HepG2 (cell line): ENCODE data around the gene LTA. TPM values are rescaled to one million over a fixed set of nuclear protein-coding genes. Genes with fewer than 3 reads are reported as not detected.

Source experiments
- EZH2 ChIP-seq: conservative IDR thresholded peaks from 2 replicates; pipeline ENCODE4 v1.6.1; 2012; ENCODE audit warnings: mild to moderate bottlenecking, low read depth, low read length, moderate library complexity
- FOXK2 ChIP-seq: fragments of 450-650 bp; IDR thresholded peaks from 2 replicates; pipeline ENCODE4 v1.6.1; 2016
- HIVEP1 ChIP-seq: sonication (generic); formaldehyde crosslinking; IDR thresholded peaks from 2 replicates; pipeline ENCODE4 v1.4.0; 2020; ENCODE audit warnings: mild to moderate bottlenecking, missing genetic modification reagents
- KDM5A ChIP-seq: fragments of 200-600 bp; sonication (generic); IDR thresholded peaks from 2 replicates; pipeline ENCODE4 v1.7.0; 2018; ENCODE audit warnings: antibody characterized with exemption, mild to moderate bottlenecking, low read length, borderline replicate concordance
- KLF12 ChIP-seq: sonication (generic); formaldehyde crosslinking; IDR thresholded peaks from 2 replicates; pipeline ENCODE4 v1.4.0; 2020; ENCODE audit warnings: missing genetic modification reagents, borderline replicate concordance
- KLF13 ChIP-seq: sonication (generic); formaldehyde crosslinking; IDR thresholded peaks from 2 replicates; pipeline ENCODE4 v1.4.0; 2020; ENCODE audit warnings: mild to moderate bottlenecking, missing genetic modification reagents
- MBNL3 ChIP-seq: fragments of 250-450 bp; sonication (Bioruptor Pico); conservative IDR thresholded peaks from 2 replicates; pipeline ENCODE4 v1.8.0; 2022; ENCODE audit warnings: mild to moderate bottlenecking, inconsistent platforms
- MEF2D ChIP-seq: sonication (generic); formaldehyde crosslinking; IDR thresholded peaks from 2 replicates; pipeline ENCODE4 v1.5.1; 2020; ENCODE audit warnings: mild to moderate bottlenecking, missing genetic modification reagents
- MXI1 ChIP-seq: IDR thresholded peaks from 3 replicates; pipeline ENCODE4 v1.6.1; 2012; ENCODE audit warnings: low read depth, low read length, inconsistent platforms, borderline replicate concordance
- POLR2AphosphoS2 ChIP-seq: IDR thresholded peaks from 2 replicates; pipeline ENCODE4 v1.6.1; 2011; ENCODE audit warnings: low read depth, low read length, improper control_type of control experiment
- PPARG ChIP-seq: conservative IDR thresholded peaks from 2 replicates; pipeline ENCODE4 v1.6.1; 2016; ENCODE audit warnings: missing biosample characterization, missing genetic modification reagents
- RXRA ChIP-seq: sonication (generic); formaldehyde crosslinking; IDR thresholded peaks from 2 replicates; pipeline ENCODE4 v1.5.1; 2020; ENCODE audit warnings: missing genetic modification reagents
- SMARCE1 ChIP-seq: fragments of 450-650 bp; IDR thresholded peaks from 2 replicates; pipeline ENCODE4 v1.6.1; 2017; ENCODE audit warnings: borderline replicate concordance
- TGIF2 ChIP-seq: IDR thresholded peaks from 2 replicates; pipeline ENCODE4 v1.6.1; 2016; ENCODE audit warnings: control low read depth, missing compliant biosample characterization
- ZBTB20 ChIP-seq: sonication (generic); formaldehyde crosslinking; IDR thresholded peaks from 2 replicates; pipeline ENCODE4 v1.8.1; 2023; ENCODE audit warnings: missing genetic modification reagents, low read depth, mild to moderate bottlenecking, borderline replicate concordance
- ZFP36L2 ChIP-seq: sonication (generic); formaldehyde crosslinking; IDR thresholded peaks from 2 replicates; pipeline ENCODE4 v1.4.0; 2020; ENCODE audit warnings: missing genetic modification reagents
- ZNF124 ChIP-seq: sonication (generic); formaldehyde crosslinking; IDR thresholded peaks from 2 replicates; pipeline ENCODE4 v1.4.0; 2020; ENCODE audit warnings: missing genetic modification reagents
- ZNF225 ChIP-seq: sonication (generic); formaldehyde crosslinking; IDR thresholded peaks from 2 replicates; pipeline ENCODE4 v1.4.0; 2020; ENCODE audit warnings: mild to moderate bottlenecking, missing genetic modification reagents
- ZNF343 ChIP-seq: sonication (generic); formaldehyde crosslinking; IDR thresholded peaks from 2 replicates; pipeline ENCODE4 v1.4.0; 2020; ENCODE audit warnings: mild to moderate bottlenecking, missing genetic modification reagents
- ZNF552 ChIP-seq: sonication (generic); formaldehyde crosslinking; IDR thresholded peaks from 2 replicates; pipeline ENCODE4 v1.9.0; 2022; ENCODE audit warnings: missing genetic modification reagents, mild to moderate bottlenecking, borderline replicate concordance
- ZNF775 ChIP-seq: sonication (generic); formaldehyde crosslinking; IDR thresholded peaks from 2 replicates; pipeline ENCODE4 v1.4.0; 2020; ENCODE audit warnings: missing genetic modification reagents, mild to moderate bottlenecking, moderate library complexity, borderline replicate concordance
- polyA plus RNA-seq, 8 experiments: library from polyadenylated mRNA; depleted of rRNA in 3 of 8; stranded (reverse) in 7 of 8; unstranded in 1 of 8; fragments of >200 nt; fragmentation: Illumina TruSeq in 4 of 8; extraction: Trizol in 4 of 8; gene quantifications; 2 replicates each; pipeline versions ENCODE4 v1.2.1 to v1.2.3, GENCODE V29; 2011 to 2016; ENCODE audit warnings: low read depth in 4 of 8, missing spikeins in 1 of 8, mixed read lengths in 1 of 8; ENCODE audit not compliant: insufficient read depth in 1 of 8
- total RNA-seq, 5 experiments: library from RNA; depleted of rRNA; stranded (reverse); fragments of >200 nt; fragmentation: Illumina TruSeq; extraction: Trizol; gene quantifications; 2 replicates each; pipeline ENCODE4 v1.2.3, GENCODE V29; 2016; ENCODE audit warnings: low read depth in 1 of 5
- TF ChIP-seq, protein P1 (sequence below): sonication (generic); formaldehyde crosslinking; conservative IDR thresholded peaks from 2 replicates; pipeline ENCODE4 v1.8.0; 2022; ENCODE audit warnings: missing genetic modification reagents
- TF ChIP-seq, protein P2 (sequence below): sonication (generic); formaldehyde crosslinking; IDR thresholded peaks from 2 replicates; pipeline ENCODE4 v1.8.1; 2023; ENCODE audit warnings: mild to moderate bottlenecking, missing genetic modification reagents
- TF ChIP-seq, protein P3 (sequence below): sonication (generic); formaldehyde crosslinking; IDR thresholded peaks from 2 replicates; pipeline ENCODE4 v1.4.0; 2020; ENCODE audit warnings: missing genetic modification reagents
- TF ChIP-seq, protein P4 (sequence below): sonication (generic); formaldehyde crosslinking; IDR thresholded peaks from 2 replicates; pipeline ENCODE4 v1.8.0; 2022; ENCODE audit warnings: missing genetic modification reagents, mild to moderate bottlenecking, borderline replicate concordance

LTA gene
- total and polyA plus RNA-seq, 2 of the 13 experiments (the other 11 are each of a cell fraction or from before 2014, with no cell fraction given), result 0.09 TPM; not detected in 1

DNA sequence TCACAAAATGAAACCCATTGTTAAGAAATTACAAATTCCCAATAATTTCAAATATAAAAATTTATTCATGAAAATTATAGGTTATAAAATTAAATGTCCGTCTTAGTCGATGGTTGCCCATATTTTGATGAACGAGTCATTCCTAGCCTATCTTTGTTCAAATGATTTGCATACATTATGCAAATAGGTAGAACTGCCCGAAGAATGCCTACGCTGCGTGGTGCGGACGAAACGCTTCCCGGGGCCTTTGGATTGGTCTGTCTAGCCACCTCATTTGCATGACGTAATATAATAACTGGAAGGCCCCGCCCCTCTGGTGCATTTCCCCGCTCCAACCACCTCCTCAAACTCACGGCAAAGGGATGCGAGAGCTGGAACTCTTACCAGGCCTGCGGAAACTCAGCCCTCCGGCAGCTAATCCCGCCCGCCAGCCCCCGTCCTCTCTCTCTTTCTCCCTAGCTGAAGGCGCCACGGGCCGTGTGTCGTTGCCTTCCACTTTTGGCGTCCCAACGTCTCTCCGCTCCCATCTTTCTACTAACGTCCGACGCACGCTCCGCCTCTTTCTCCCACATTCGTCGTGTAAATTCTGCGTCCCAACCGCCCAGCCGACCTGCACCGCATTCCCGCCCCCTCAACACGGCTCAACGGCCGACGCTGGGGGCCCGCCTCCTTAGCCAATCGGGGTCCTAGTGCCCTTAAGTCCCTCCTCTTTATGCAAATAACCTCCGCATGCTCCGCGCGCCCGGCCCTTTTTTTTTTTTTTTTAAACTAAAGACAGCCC is 47.9 kb downstream of the LTA start (continued):
- TF ChIP-seq, protein P1, sequence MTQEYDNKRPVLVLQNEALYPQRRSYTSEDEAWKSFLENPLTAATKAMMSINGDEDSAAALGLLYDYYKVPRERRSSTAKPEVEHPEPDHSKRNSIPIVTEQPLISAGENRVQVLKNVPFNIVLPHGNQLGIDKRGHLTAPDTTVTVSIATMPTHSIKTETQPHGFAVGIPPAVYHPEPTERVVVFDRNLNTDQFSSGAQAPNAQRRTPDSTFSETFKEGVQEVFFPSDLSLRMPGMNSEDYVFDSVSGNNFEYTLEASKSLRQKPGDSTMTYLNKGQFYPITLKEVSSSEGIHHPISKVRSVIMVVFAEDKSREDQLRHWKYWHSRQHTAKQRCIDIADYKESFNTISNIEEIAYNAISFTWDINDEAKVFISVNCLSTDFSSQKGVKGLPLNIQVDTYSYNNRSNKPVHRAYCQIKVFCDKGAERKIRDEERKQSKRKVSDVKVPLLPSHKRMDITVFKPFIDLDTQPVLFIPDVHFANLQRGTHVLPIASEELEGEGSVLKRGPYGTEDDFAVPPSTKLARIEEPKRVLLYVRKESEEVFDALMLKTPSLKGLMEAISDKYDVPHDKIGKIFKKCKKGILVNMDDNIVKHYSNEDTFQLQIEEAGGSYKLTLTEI (CRISPR knock-in tag), result no peak
- peak; percentile 54; the same call in 1 of the 2 replicates for TF ChIP-seq ZNF225 (CRISPR knock-in tag)
- TF ChIP-seq HIVEP1 (CRISPR knock-in tag), result no peak
- TF ChIP-seq ZNF775 (CRISPR knock-in tag), result 0 out of 2 replicates have a peak, but pooled peaks have one; percentile 25
- no peak for TF ChIP-seq ZNF343 (CRISPR knock-in tag)
- TF ChIP-seq KLF12 (CRISPR knock-in tag), result 0 out of 2 replicates have a peak, but pooled peaks have one; percentile 35
- no peak for TF ChIP-seq KLF13 (CRISPR knock-in tag)
- TF ChIP-seq, protein P2, sequence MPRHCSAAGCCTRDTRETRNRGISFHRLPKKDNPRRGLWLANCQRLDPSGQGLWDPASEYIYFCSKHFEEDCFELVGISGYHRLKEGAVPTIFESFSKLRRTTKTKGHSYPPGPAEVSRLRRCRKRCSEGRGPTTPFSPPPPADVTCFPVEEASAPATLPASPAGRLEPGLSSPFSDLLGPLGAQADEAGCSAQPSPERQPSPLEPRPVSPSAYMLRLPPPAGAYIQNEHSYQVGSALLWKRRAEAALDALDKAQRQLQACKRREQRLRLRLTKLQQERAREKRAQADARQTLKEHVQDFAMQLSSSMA (CRISPR knock-in tag), result peak; percentile 65; the same call in 1 of the 2 replicates
- 0 out of 2 replicates have a peak, but pooled peaks have one; percentile 23 for TF ChIP-seq ZNF124
- TF ChIP-seq TGIF2, result no peak
- no peak for TF ChIP-seq EZH2
- peak; percentile 79; the same call in 1 of the 2 replicates for TF ChIP-seq ZBTB20 (CRISPR knock-in tag)
- peak; percentile 65 for TF ChIP-seq RXRA (CRISPR knock-in tag)
- TF ChIP-seq FOXK2, result peak; percentile 47; the same call in 1 of the 2 replicates
- TF ChIP-seq MBNL3 (CRISPR knock-in tag), result no peak
- TF ChIP-seq PPARG (CRISPR knock-in tag), result no peak
- peak; percentile 28; the same call in 1 of the 2 replicates for TF ChIP-seq KDM5A
- 0 out of 2 replicates have a peak, but pooled peaks have one; percentile 55 for TF ChIP-seq ZNF552 (CRISPR knock-in tag)
- TF ChIP-seq, protein P3, sequence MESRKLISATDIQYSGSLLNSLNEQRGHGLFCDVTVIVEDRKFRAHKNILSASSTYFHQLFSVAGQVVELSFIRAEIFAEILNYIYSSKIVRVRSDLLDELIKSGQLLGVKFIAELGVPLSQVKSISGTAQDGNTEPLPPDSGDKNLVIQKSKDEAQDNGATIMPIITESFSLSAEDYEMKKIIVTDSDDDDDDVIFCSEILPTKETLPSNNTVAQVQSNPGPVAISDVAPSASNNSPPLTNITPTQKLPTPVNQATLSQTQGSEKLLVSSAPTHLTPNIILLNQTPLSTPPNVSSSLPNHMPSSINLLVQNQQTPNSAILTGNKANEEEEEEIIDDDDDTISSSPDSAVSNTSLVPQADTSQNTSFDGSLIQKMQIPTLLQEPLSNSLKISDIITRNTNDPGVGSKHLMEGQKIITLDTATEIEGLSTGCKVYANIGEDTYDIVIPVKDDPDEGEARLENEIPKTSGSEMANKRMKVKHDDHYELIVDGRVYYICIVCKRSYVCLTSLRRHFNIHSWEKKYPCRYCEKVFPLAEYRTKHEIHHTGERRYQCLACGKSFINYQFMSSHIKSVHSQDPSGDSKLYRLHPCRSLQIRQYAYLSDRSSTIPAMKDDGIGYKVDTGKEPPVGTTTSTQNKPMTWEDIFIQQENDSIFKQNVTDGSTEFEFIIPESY (CRISPR knock-in tag), result peak; percentile 45; the same call in 1 of the 2 replicates
- no peak for TF ChIP-seq ZFP36L2 (CRISPR knock-in tag)
- TF ChIP-seq SMARCE1, result no peak
- TF ChIP-seq MEF2D, result peak; percentile 91
- TF ChIP-seq, protein P4, sequence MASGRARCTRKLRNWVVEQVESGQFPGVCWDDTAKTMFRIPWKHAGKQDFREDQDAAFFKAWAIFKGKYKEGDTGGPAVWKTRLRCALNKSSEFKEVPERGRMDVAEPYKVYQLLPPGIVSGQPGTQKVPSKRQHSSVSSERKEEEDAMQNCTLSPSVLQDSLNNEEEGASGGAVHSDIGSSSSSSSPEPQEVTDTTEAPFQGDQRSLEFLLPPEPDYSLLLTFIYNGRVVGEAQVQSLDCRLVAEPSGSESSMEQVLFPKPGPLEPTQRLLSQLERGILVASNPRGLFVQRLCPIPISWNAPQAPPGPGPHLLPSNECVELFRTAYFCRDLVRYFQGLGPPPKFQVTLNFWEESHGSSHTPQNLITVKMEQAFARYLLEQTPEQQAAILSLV, result peak; percentile 83; the same call in 1 of the 2 replicates
- peak; percentile 62; the same call in 1 of the 2 replicates for TF ChIP-seq POLR2AphosphoS2
- TF ChIP-seq MXI1, result peak; percentile 73; the same call in 1 of the 3 replicates
